Activated CD4-positive, alpha-beta T cell treated with anti-CD3 and anti-CD28 coated beads for 48 hours (primary cell): ENCODE results near the gene WDFY4.

Experiments used
- DNase-seq: peaks from one replicate; pipeline ENCODE4 v3.0.0-alpha.2; 2020

Gene WDFY4

GRCh38 chr10:49000437-49001398, 316.0 kb downstream of the WDFY4 start:
- DNase-seq = no peak

- DNase-seq = no peak
Measured at GRCh38 chr10:49001402-49001801, 316.7 kb downstream of the WDFY4 start.

- no peak for DNase-seq
Measured at GRCh38 chr10:49001870-49002672, 317.4 kb downstream of the WDFY4 start.

- no peak for DNase-seq
Measured at GRCh38 chr10:49005270-49005669, 320.6 kb downstream of the WDFY4 start.

GRCh38 chr10:49007129-49007528, 322.5 kb downstream of the WDFY4 start:
- DNase-seq = no peak

- no peak for DNase-seq
Measured at GRCh38 chr10:49008091-49008490, 323.4 kb downstream of the WDFY4 start.

GRCh38 chr10:49008505-49009198, 324.0 kb downstream of the WDFY4 start:
- DNase-seq = no peak

- DNase-seq = no peak
Measured at GRCh38 chr10:49009199-49009979, 324.7 kb downstream of the WDFY4 start.

GRCh38 chr10:49010295-49010694, 325.6 kb downstream of the WDFY4 start:
- no peak for DNase-seq

- DNase-seq = no peak
Measured at GRCh38 chr10:49010865-49011264, 326.2 kb downstream of the WDFY4 start.

- DNase-seq = no peak
Measured at GRCh38 chr10:49011756-49012155, 327.1 kb downstream of the WDFY4 start.

- no peak for DNase-seq
Measured at GRCh38 chr10:49012603-49013002, 327.9 kb downstream of the WDFY4 start.

GRCh38 chr10:49015700-49016099, 331.0 kb downstream of the WDFY4 start:
- no peak for DNase-seq

- no peak for DNase-seq
Measured at GRCh38 chr10:49021685-49022084, 337.0 kb downstream of the WDFY4 start.

- no peak for DNase-seq
Measured at GRCh38 chr10:49023071-49023470, 338.4 kb downstream of the WDFY4 start.

GRCh38 chr10:49023752-49024151, 339.1 kb downstream of the WDFY4 start:
- no peak for DNase-seq

GRCh38 chr10:49024484-49024883, 339.8 kb downstream of the WDFY4 start:
- no peak for DNase-seq

- no peak for DNase-seq
Measured at GRCh38 chr10:49025347-49025983, 340.8 kb downstream of the WDFY4 start.

- no peak for DNase-seq
Measured at GRCh38 chr10:49028639-49029038, 344.0 kb downstream of the WDFY4 start.

- no peak for DNase-seq
Measured at GRCh38 chr10:49029666-49030065, 345.0 kb downstream of the WDFY4 start.
